ENCODE measurements around the gene PRX.

- TF ChIP-seq EZH2 (IDR thresholded peaks at IDR 0.05; ENCODE audit: low read length) (no peak), CTCF (optimal IDR thresholded peaks at IDR 0.05 in 1 of 3, IDR thresholded peaks at IDR 0.05 in 1 of 3, conservative IDR thresholded peaks at IDR 0.05 in 1 of 3; ENCODE audit: extremely low read depth in 1 of 3, insufficient read depth in 2 of 3, low read length in 3 of 3) (no peak)
Measured at GRCh38 chr19:40380199-40381037, 32.8 kb downstream of the PRX start.

Measured in keratinocyte (primary cell).